Natural killer cell (primary cell): ENCODE measurements around the gene C1orf35. TPM values are rescaled to one million over a fixed set of nuclear protein-coding genes. Genes with fewer than 3 reads are reported as not detected.

Experiments
- ATAC-seq, 3 donors: fragments of 150-1000 bp in 2 of 3; fragments of 200-7000 bp in 1 of 3; cut with Tn5 transposase; 1 replicate in 1 of 3; 2 replicates in 2 of 3; pipeline ENCODE4 v1.10.0; 2021; ENCODE audit warnings: mild to moderate bottlenecking in 2 of 3, moderate library complexity in 2 of 3
- DNase-seq, 2 donors: peaks; one replicate each; pipeline versions ENCODE4 v3.0.0 to v3.0.0-alpha.2; 2013 to 2021; ENCODE audit warnings: mixed read lengths in 1 of 2
- H3K27ac ChIP-seq: one replicate; pipeline ENCODE4 v1.5.1; 2013; ENCODE audit warnings: mild to moderate bottlenecking, low read length
- H3K27me3 ChIP-seq: one replicate; pipeline ENCODE4 v1.6.1; 2013; ENCODE audit warnings: low read length; ENCODE audit not compliant: control insufficient read depth, insufficient read depth
- H3K36me3 ChIP-seq: one replicate; pipeline ENCODE4 v1.6.1; 2013; ENCODE audit warnings: low read length; ENCODE audit not compliant: control insufficient read depth, insufficient read depth
- H3K4me1 ChIP-seq: one replicate; pipeline ENCODE4 v1.6.1; 2013; ENCODE audit warnings: low read length; ENCODE audit not compliant: control insufficient read depth, insufficient read depth
- H3K4me3 ChIP-seq: one replicate; pipeline ENCODE4 v1.5.1; 2013; ENCODE audit warnings: low read length
- H3K9me3 ChIP-seq: one replicate; pipeline ENCODE4 v1.6.1; 2013; ENCODE audit warnings: low read length; ENCODE audit not compliant: control insufficient read depth, insufficient read depth
- H3K27ac Mint-ChIP-seq, 2 donors: one replicate each; pipeline ENCODE4 v1.8.0; 2022; ENCODE audit warnings: mild to moderate bottlenecking in 2 of 2, mixed read lengths in 2 of 2, moderate library complexity in 1 of 2
- H3K27me3 Mint-ChIP-seq, 2 donors: one replicate each; pipeline ENCODE4 v1.8.0; 2022; ENCODE audit warnings: low read depth in 2 of 2, mixed read lengths in 2 of 2
- H3K36me3 Mint-ChIP-seq: one replicate; pipeline ENCODE4 v1.8.0; 2022; ENCODE audit warnings: mixed read lengths
- H3K4me1 Mint-ChIP-seq, 2 donors: one replicate each; pipeline ENCODE4 v1.8.0; 2022; ENCODE audit warnings: mixed read lengths in 2 of 2
- H3K4me3 Mint-ChIP-seq: one replicate; pipeline ENCODE4 v1.8.0; 2022; ENCODE audit warnings: mild to moderate bottlenecking, moderate library complexity, mixed read lengths
- H3K9me3 Mint-ChIP-seq, 2 donors: one replicate each; pipeline ENCODE4 v1.8.0; 2022; ENCODE audit warnings: mixed read lengths in 2 of 2
- CTCF ChIP-seq: fragments of 200-600 bp; IDR thresholded peaks from one replicate; pipeline ENCODE4 v1.8.0; 2022; ENCODE audit warnings: antibody characterized with exemption
- WGBS: methylation state at CpG from one replicate; pipeline ENCODE4 v1.1.7; 2013; ENCODE audit warnings: missing lambda C conversion rate; ENCODE audit not compliant: insufficient coverage; 5-methylcytosine and 5-hydroxymethylcytosine counted together
- intact Hi-C: fragments of 100-400 bp; cut with micrococcal nuclease; formaldehyde crosslinking; loops from one replicate; pipeline ENCODE4 v1.14.2; 2022
- total RNA-seq, 4 donors: library from RNA; stranded (reverse); fragments of 120-200 nt in 1 of 4; gene quantifications; one replicate each; pipeline versions ENCODE4 v1.2.3 to v1.2.4, GENCODE V29; 2013 to 2022

Gene C1orf35
- total RNA-seq, 3 donors from 2014 or later (not counting 1 experiment from before 2014, with no cell fraction given): 18.9 to 21.6 (median 19.6) TPM

GRCh38 chr1:228084797-228085196 lies 18.3 kb downstream of the C1orf35 start:
- Mint-ChIP-seq H3K36me3 (no peaks in the 10 kb centered on the region), H3K4me1 (peaks cover 62 to 79% of the 10 kb centered on the region in 2 donors), H3K4me3 (peak overlapping the region; percentile 92), H3K27ac (peak overlapping the region; percentile 93 to 94), H3K9me3 (no peaks in the 10 kb centered on the region), H3K27me3 (no peaks in the 10 kb centered on the region)
- Histone ChIP-seq H3K36me3 (peaks cover 5% of the 10 kb centered on the region), H3K9me3 (no peaks in the 10 kb centered on the region), H3K27ac (peak overlapping the region; percentile 97), H3K4me3 (no peak overlapping the region), H3K27me3 (no peaks in the 10 kb centered on the region), H3K4me1 (peaks cover 78% of the 10 kb centered on the region)
- ATAC-seq (no peak), DNase-seq (no peak)
- WGBS: 65% methylated on average over 4 of the region's 5 CpGs
- TF ChIP-seq CTCF: no peak
- intact Hi-C loops: loop anchor here (5.0 kb wide), 1 partner anchor 83 kb away; the partner anchor contains the start of gene IBA57

DNA sequence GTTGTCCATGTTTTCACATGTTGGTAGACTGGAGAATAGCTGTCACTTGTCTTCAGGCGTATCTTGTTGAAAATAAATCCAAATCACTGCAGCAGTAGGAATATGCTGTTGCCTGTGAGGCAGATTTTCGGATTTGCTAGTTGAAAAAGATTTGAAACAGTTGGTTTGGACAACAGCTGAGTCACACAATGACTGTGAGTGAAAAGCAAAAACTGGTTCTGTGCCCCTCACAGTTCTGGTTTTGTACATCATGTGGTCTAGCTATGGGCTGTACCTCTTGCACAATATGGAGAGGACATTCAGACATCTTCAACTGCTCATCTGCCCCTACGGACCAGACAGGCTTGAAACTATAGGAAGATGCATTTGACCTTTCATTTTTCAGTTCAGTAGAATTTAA lies 18.8 kb downstream of the C1orf35 start:
- Mint-ChIP-seq H3K36me3 (no peaks in the 10 kb centered on the region), H3K27me3 (no peaks in the 10 kb centered on the region), H3K4me1 (peaks cover 58 to 76% of the 10 kb centered on the region in 2 donors), H3K27ac (peak overlapping the region; percentile 93 to 94), H3K9me3 (no peaks in the 10 kb centered on the region), H3K4me3 (peak overlapping the region; percentile 92)
- Histone ChIP-seq H3K4me1 (peaks cover 73% of the 10 kb centered on the region), H3K4me3 (peak overlapping the region; percentile 84), H3K9me3 (no peaks in the 10 kb centered on the region), H3K36me3 (peaks cover 5% of the 10 kb centered on the region), H3K27me3 (no peaks in the 10 kb centered on the region), H3K27ac (peak overlapping the region; percentile 97)
- ATAC-seq (peak in 1 of 3 donors; percentile 5), DNase-seq (no peak)
- no peak for TF ChIP-seq CTCF
- intact Hi-C loops: loop anchor here (5.0 kb wide), 1 partner anchor 83 kb away; the partner anchor contains the start of gene IBA57
- WGBS: 32% methylated on average over 3 of the region's 3 CpGs

DNA sequence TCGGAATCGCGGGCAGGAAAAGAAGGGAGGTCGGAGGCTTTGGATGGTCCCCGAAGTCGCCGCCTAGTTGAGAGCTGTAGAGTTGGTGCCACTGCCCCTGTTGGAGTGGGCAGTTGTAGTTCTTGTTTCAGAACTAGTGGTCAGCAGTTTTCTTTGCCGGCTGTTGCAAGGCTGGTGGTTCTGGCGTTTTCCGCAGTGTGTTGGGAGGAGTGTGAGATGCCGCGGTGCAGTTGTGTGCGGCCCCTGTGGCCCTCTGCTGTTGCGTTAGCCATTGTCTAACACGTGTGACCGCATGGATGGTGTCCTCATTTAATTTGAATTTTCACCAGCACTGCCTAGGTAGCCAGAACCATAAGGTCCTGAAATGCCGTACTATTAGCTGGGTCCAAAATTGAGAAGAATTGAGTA lies 19.2 kb downstream of the C1orf35 start:
- H3K4me3 ChIP-seq: peak overlapping the region; percentile 84
- intact Hi-C loops: loop anchor here (2.0 to 5.0 kb wide), 2 partner anchors 19 to 83 kb away; partner anchors contain the start of genes C1orf35 and IBA57
- H3K36me3 Mint-ChIP-seq: no peaks in the 10 kb centered on the region

More for the DNA sequence above, 19.2 kb downstream of the C1orf35 start:
- Histone ChIP-seq H3K9me3 (no peaks in the 10 kb centered on the region), H3K27ac (peak overlapping the region; percentile 97), H3K4me1 (peaks cover 68% of the 10 kb centered on the region), H3K36me3 (peaks cover 5% of the 10 kb centered on the region), H3K27me3 (no peaks in the 10 kb centered on the region)
- ATAC-seq (no peak), DNase-seq (peak in 1 of 2 donors; percentile 37)
- peaks cover 54 to 76% of the 10 kb centered on the region in 2 donors for H3K4me1 Mint-ChIP-seq
- no peak for TF ChIP-seq CTCF
- WGBS: 6% methylated on average over 17 of the region's 17 CpGs
- H3K27ac Mint-ChIP-seq: peak overlapping the region; percentile 93 to 94
- H3K9me3 Mint-ChIP-seq: no peaks in the 10 kb centered on the region
- H3K4me3 Mint-ChIP-seq: peak overlapping the region; percentile 92
- H3K27me3 Mint-ChIP-seq: no peaks in the 10 kb centered on the region
